UCSD-AML1 (cell line): ENCODE results near the gene MCEMP1.

ENCODE experiments used
- DNase-seq: peaks from one replicate; lab custom pipeline; 2025; ENCODE audit not compliant: unreplicated experiment; lab: John Stamatoyannopoulos, UW

The MCEMP1 gene

GRCh38 chr19:7643629-7644549 lies 33.0 kb upstream of the MCEMP1 start:
- DNase-seq: peak; percentile 30

- no peak for DNase-seq
Observed at GRCh38 chr19:7644550-7644877, 32.4 kb upstream of the MCEMP1 start.

GRCh38 chr19:7645163-7645562 lies 31.7 kb upstream of the MCEMP1 start:
- DNase-seq: no peak

- DNase-seq: no peak
Observed at GRCh38 chr19:7645656-7646425, 31.0 kb upstream of the MCEMP1 start.

- no peak for DNase-seq
Observed at GRCh38 chr19:7646426-7646700, 30.5 kb upstream of the MCEMP1 start.

GRCh38 chr19:7647156-7647555 lies 29.7 kb upstream of the MCEMP1 start:
- DNase-seq: no peak

- DNase-seq: peak; percentile 32
Observed at GRCh38 chr19:7648265-7649014, 28.4 kb upstream of the MCEMP1 start.

- DNase-seq: no peak
Observed at GRCh38 chr19:7650148-7650547, 26.7 kb upstream of the MCEMP1 start.

GRCh38 chr19:7652061-7652641 lies 24.7 kb upstream of the MCEMP1 start:
- DNase-seq: peak; percentile 88

GRCh38 chr19:7654401-7654800 lies 22.5 kb upstream of the MCEMP1 start:
- DNase-seq: no peak

GRCh38 chr19:7655581-7655980 lies 21.3 kb upstream of the MCEMP1 start:
- DNase-seq: no peak

GRCh38 chr19:7657131-7657751 lies 19.6 kb upstream of the MCEMP1 start:
- DNase-seq: peak; percentile 60

GRCh38 chr19:7658219-7658686 lies 18.6 kb upstream of the MCEMP1 start:
- DNase-seq: no peak

- no peak for DNase-seq
Observed at GRCh38 chr19:7661744-7662538, 14.9 kb upstream of the MCEMP1 start.

- no peak for DNase-seq
Observed at GRCh38 chr19:7662657-7663056, 14.2 kb upstream of the MCEMP1 start.

GRCh38 chr19:7663706-7664105 lies 13.2 kb upstream of the MCEMP1 start:
- no peak for DNase-seq

- DNase-seq: no peak
Observed at GRCh38 chr19:7665076-7665475, 11.8 kb upstream of the MCEMP1 start.

GRCh38 chr19:7668842-7669241 lies 8.0 kb upstream of the MCEMP1 start, which contains the start of gene RETN:
RETN (plus strand) TSS chr19:7669049; CDS start chr19:7669327, 278 bp downstream.
- DNase-seq: peak; percentile 65

GRCh38 chr19:7669641-7670040 lies 7.2 kb upstream of the MCEMP1 start:
- no peak for DNase-seq
